Breast epithelium (tissue), 3 donors: ENCODE results near the gene MED20.

ENCODE experiments used
- POLR2AphosphoS5 ChIP-seq, 3 donors: sonication (generic); formaldehyde crosslinking; IDR thresholded peaks; one replicate each; pipeline ENCODE4 v1.6.1; 2017; ENCODE audit warnings: antibody characterized with exemption in 3 of 3
- TF ChIP-seq, protein P1 (sequence below), 3 donors: fragments of 450-650 bp; IDR thresholded peaks; one replicate each; pipeline ENCODE4 v1.5.1; 2016 to 2017; ENCODE audit warnings: antibody characterized with exemption in 3 of 3, mild to moderate bottlenecking in 3 of 3, moderate library complexity in 3 of 3

DNA sequence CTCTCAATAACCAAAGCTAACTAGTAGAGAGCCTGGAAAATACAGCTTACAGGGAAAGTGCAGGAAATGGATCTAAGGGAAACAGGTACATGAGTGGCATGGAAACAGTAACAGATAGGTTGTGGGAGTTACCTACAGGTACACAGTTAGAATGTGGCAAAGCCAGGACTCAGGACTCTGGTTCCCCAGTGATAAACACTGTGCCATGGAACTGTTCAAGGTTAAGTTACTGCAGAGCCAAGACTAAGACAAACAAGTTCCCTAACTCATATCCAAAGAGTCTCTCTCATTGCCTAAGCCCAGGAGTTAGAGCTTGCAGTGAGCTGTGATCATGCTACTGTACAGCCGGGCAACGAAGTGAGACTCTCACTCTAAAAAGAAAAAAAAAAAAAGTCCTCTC lies 6.6 kb downstream of the MED20 start:
- TF ChIP-seq POLR2AphosphoS5 (IDR thresholded peaks at IDR 0.05) = no peak
- TF ChIP-seq, protein P1, sequence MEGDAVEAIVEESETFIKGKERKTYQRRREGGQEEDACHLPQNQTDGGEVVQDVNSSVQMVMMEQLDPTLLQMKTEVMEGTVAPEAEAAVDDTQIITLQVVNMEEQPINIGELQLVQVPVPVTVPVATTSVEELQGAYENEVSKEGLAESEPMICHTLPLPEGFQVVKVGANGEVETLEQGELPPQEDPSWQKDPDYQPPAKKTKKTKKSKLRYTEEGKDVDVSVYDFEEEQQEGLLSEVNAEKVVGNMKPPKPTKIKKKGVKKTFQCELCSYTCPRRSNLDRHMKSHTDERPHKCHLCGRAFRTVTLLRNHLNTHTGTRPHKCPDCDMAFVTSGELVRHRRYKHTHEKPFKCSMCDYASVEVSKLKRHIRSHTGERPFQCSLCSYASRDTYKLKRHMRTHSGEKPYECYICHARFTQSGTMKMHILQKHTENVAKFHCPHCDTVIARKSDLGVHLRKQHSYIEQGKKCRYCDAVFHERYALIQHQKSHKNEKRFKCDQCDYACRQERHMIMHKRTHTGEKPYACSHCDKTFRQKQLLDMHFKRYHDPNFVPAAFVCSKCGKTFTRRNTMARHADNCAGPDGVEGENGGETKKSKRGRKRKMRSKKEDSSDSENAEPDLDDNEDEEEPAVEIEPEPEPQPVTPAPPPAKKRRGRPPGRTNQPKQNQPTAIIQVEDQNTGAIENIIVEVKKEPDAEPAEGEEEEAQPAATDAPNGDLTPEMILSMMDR (IDR thresholded peaks at IDR 0.05) = no peak
